Smooth muscle cell (in vitro differentiated cells): Measurements from ENCODE around the gene CDON. TPM values are rescaled to one million over a fixed set of nuclear protein-coding genes. Genes with fewer than 3 reads are reported as not detected.

Source experiments
- DNase-seq: peaks from one replicate; lab custom pipeline; 2025; ENCODE audit not compliant: unreplicated experiment; lab: John Stamatoyannopoulos, UW
- H2AFZ ChIP-seq: fragments of 200-600 bp; sonication (generic); 2 replicates; pipeline ENCODE4 v1.6.0; 2016; ENCODE audit warnings: antibody characterized with exemption, low read depth, mild to moderate bottlenecking
- H3F3A ChIP-seq: fragments of 200-600 bp; sonication (generic); 2 replicates; pipeline ENCODE4 v1.6.0; 2017; ENCODE audit warnings: antibody characterized with exemption, low read depth
- H3K27ac ChIP-seq: fragments of 200-600 bp; sonication (generic); 2 replicates; pipeline ENCODE4 v1.5.1; 2016; ENCODE audit warnings: low read depth, mild to moderate bottlenecking
- H3K27me3 ChIP-seq: fragments of 200-600 bp; sonication (generic); 2 replicates; pipeline ENCODE4 v1.6.1; 2016; ENCODE audit warnings: low read depth, mild to moderate bottlenecking
- H3K36me3 ChIP-seq: fragments of 200-600 bp; sonication (generic); 2 replicates; pipeline ENCODE4 v1.5.1; 2016; ENCODE audit warnings: low read depth
- H3K4me1 ChIP-seq: fragments of 200-600 bp; sonication (generic); 2 replicates; pipeline ENCODE4 v1.5.1; 2016; ENCODE audit warnings: low read depth
- H3K4me2 ChIP-seq: fragments of 200-600 bp; sonication (generic); 2 replicates; pipeline ENCODE4 v1.6.0; 2016; ENCODE audit warnings: mild to moderate bottlenecking
- H3K4me3 ChIP-seq: fragments of 200-600 bp; sonication (generic); 2 replicates; pipeline ENCODE4 v1.5.1; 2016; ENCODE audit warnings: mild to moderate bottlenecking
- H3K79me2 ChIP-seq: fragments of 200-600 bp; sonication (generic); 2 replicates; pipeline ENCODE4 v1.6.0; 2016; ENCODE audit warnings: low read depth, mild to moderate bottlenecking
- H3K9ac ChIP-seq: fragments of 200-600 bp; sonication (generic); 2 replicates; pipeline ENCODE4 v1.6.0; 2016; ENCODE audit warnings: low read depth
- H3K9me3 ChIP-seq: fragments of 200-600 bp; sonication (generic); replicated peaks from 2 replicates; pipeline ENCODE4 v1.5.1; 2016; ENCODE audit warnings: low read depth
- H4K20me1 ChIP-seq: fragments of 200-600 bp; sonication (generic); 2 replicates; pipeline ENCODE4 v1.6.0; 2016; ENCODE audit warnings: low read depth
- CTCF ChIP-seq: fragments of 200-600 bp; sonication (generic); IDR thresholded peaks from 2 replicates; pipeline ENCODE4 v1.5.1; 2017; ENCODE audit warnings: borderline replicate concordance, mild to moderate bottlenecking, antibody characterized with exemption; ENCODE audit not compliant: insufficient read depth, poor library complexity, severe bottlenecking
- WGBS: methylation state at CpG from one replicate; pipeline ENCODE4 v1.1.7; 2016; ENCODE audit warnings: low lambda C conversion rate; 5-methylcytosine and 5-hydroxymethylcytosine counted together
- polyA plus RNA-seq: library from polyadenylated mRNA; unstranded; fragments of >200 nt; fragmentation: Nextera tagmentation; extraction: Ambion mirVana; gene quantifications from 2 replicates; pipeline ENCODE4 v1.2.1, GENCODE V29; 2016
- total RNA-seq: library from RNA; depleted of rRNA; stranded (reverse); fragments of >200 nt; gene quantifications from 2 replicates; pipeline ENCODE4 v1.2.3, GENCODE V29; 2014

The CDON gene
- total and polyA plus RNA-seq, 2 experiments from 2014 or later, result 1.6 to 14.8 TPM

GRCh38 chr11:125994509-125994908 is 68.2 kb downstream of the CDON start:
- Histone ChIP-seq H3K27ac (no peak overlapping the region), H3K4me2 (no peak overlapping the region), H3K4me1 (peaks cover 15% of the 10 kb centered on the region), H2AFZ (no peak overlapping the region), H3K36me3 (no peaks in the 10 kb centered on the region), H3K27me3 (no peaks in the 10 kb centered on the region), H3K4me3 (no peak overlapping the region), H4K20me1 (no peaks in the 10 kb centered on the region), H3K9me3 (no peaks in the 10 kb centered on the region), H3F3A (no peaks in the 10 kb centered on the region), H3K79me2 (no peaks in the 10 kb centered on the region), H3K9ac (no peak overlapping the region)
- no peak for TF ChIP-seq CTCF
- no peak for DNase-seq
- 97% methylated on average over 5 of the region's 5 CpGs for WGBS

GRCh38 chr11:125992893-125993292 is 69.8 kb downstream of the CDON start:
- no peak for TF ChIP-seq CTCF
- H3K27me3 ChIP-seq, result no peaks in the 10 kb centered on the region
- H3K9me3 ChIP-seq, result no peaks in the 10 kb centered on the region
- H3F3A ChIP-seq, result no peaks in the 10 kb centered on the region
- H3K36me3 ChIP-seq, result no peaks in the 10 kb centered on the region
- no peak overlapping the region for H3K9ac ChIP-seq
- H3K4me2 ChIP-seq, result no peak overlapping the region
- no peaks in the 10 kb centered on the region for H3K79me2 ChIP-seq
- no peak overlapping the region for H3K27ac ChIP-seq
- peaks cover 15% of the 10 kb centered on the region for H3K4me1 ChIP-seq
- no peaks in the 10 kb centered on the region for H4K20me1 ChIP-seq
- WGBS, result 90% methylated on average over 7 of the region's 7 CpGs
- DNase-seq, result no peak
- H3K4me3 ChIP-seq, result no peak overlapping the region
- no peak overlapping the region for H2AFZ ChIP-seq

GRCh38 chr11:125990244-125990643 is 72.4 kb downstream of the CDON start:
- no peak overlapping the region for H3K4me2 ChIP-seq
- WGBS, result 77% methylated on average over 3 of the region's 3 CpGs
- H3F3A ChIP-seq, result no peaks in the 10 kb centered on the region

More at GRCh38 chr11:125990244-125990643, 72.4 kb downstream of the CDON start:
- no peaks in the 10 kb centered on the region for H4K20me1 ChIP-seq
- no peaks in the 10 kb centered on the region for H3K9me3 ChIP-seq
- H3K4me1 ChIP-seq, result peaks cover 9% of the 10 kb centered on the region
- no peaks in the 10 kb centered on the region for H3K36me3 ChIP-seq
- no peak for TF ChIP-seq CTCF
- no peaks in the 10 kb centered on the region for H3K27me3 ChIP-seq
- no peak overlapping the region for H3K27ac ChIP-seq
- no peak overlapping the region for H3K9ac ChIP-seq
- H3K79me2 ChIP-seq, result no peaks in the 10 kb centered on the region
- H3K4me3 ChIP-seq, result no peak overlapping the region
- no peak overlapping the region for H2AFZ ChIP-seq
- DNase-seq, result no peak
